AG10803 (cell line): ENCODE data around the gene RAB25.

Experiments used
- DNase-seq: peaks from one replicate; pipeline ENCODE4 v3.0.0; 2010; ENCODE audit warnings: low read depth
- H3K4me3 ChIP-seq: 2 replicates; pipeline ENCODE4 v1.5.1; 2011; ENCODE audit warnings: mild to moderate bottlenecking, low read length, control low read depth
- CTCF ChIP-seq: conservative IDR thresholded peaks from 2 replicates; pipeline ENCODE4 v1.5.1; 2011; ENCODE audit warnings: mild to moderate bottlenecking, low read length, control low read depth, inconsistent platforms

The RAB25 gene

GRCh38 chr1:156080241-156080862 is 19.4 kb downstream of the RAB25 start:
- DNase-seq: no peak
- no peak overlapping the region for H3K4me3 ChIP-seq
- no peak for TF ChIP-seq CTCF

- no peak for DNase-seq
- TF ChIP-seq CTCF: no peak
- H3K4me3 ChIP-seq: peak overlapping the region; percentile 53
Measured at GRCh38 chr1:156080863-156081179, 19.9 kb downstream of the RAB25 start.

- H3K4me3 ChIP-seq: peak overlapping the region; percentile 87
- DNase-seq: no peak
- TF ChIP-seq CTCF: no peak
Measured at GRCh38 chr1:156081180-156081916, 20.4 kb downstream of the RAB25 start.

- DNase-seq: no peak
- peak overlapping the region; percentile 87 for H3K4me3 ChIP-seq
- TF ChIP-seq CTCF: no peak
Measured at GRCh38 chr1:156081917-156082308, 21.0 kb downstream of the RAB25 start.

GRCh38 chr1:156082309-156083091 is 21.5 kb downstream of the RAB25 start, which contains the start of gene MEX3A:
MEX3A (minus strand) TSS chr1:156082465; CDS start chr1:156081998, 467 bp downstream.
- peak within 1 kb of the TSS; percentile 87 for H3K4me3 ChIP-seq
- no peak for TF ChIP-seq CTCF
- peak; percentile 53 for DNase-seq

- H3K4me3 ChIP-seq: peak overlapping the region; percentile 9; the same call in 1 of the 2 replicates
- no peak for DNase-seq
- no peak for TF ChIP-seq CTCF
Measured at GRCh38 chr1:156083800-156084790, 23.1 kb downstream of the RAB25 start.
